ENCODE results near the gene INPP5A. TPM values are rescaled to one million over a fixed set of nuclear protein-coding genes. Genes with fewer than 3 reads are reported as not detected.

INPP5A gene
- total RNA-seq, 1 experiment from 2014 or later: 12.3 TPM

DNA sequence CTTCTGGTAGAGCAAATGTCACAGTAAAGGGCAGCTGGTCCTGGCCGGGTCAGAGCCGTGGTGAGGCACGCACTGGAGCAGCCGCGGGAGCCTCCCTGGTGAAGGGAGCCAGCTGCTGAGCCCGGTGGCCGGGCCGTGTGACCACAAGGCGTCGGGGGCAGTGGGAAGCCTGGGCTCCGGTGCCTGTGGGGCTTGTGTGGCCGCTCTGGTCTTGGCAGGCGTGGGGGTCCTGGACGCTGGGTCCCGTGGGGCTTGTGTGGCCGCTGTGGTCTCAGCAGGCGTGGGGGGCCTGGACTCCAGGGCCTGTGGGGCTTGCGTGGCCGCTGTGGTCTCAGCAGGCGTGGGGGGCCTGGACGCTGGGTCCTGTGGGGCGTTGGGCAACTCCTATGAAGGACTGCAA lies 191.2 kb downstream of the INPP5A start:
- RAD21 ChIA-PET (ENCODE audit: low non-redundant PET in 1 of 2, low total read pairs in 2 of 2, uncharacterized antibody in 2 of 2, unreplicated experiment in 2 of 2): no interaction called here
- no TSS peak for BruUV-seq (replicated peaks)

GRCh38 chr10:132729810-132730572 lies 192.4 kb downstream of the INPP5A start:
- POLR2A ChIA-PET: no interaction called here
- no peaks in the 10 kb centered on the region for H3K79me2 ChIP-seq (ENCODE audit: insufficient read depth, low read length)
- CTCF ChIA-PET: no interaction called here
- H3K4me2 ChIP-seq (ENCODE audit: low read length): no peak overlapping the region
- no peak overlapping the region for H3K27ac ChIP-seq (ENCODE audit: low read depth, low read length)
- BruUV-seq (replicated peaks): no TSS peak
- H3K4me3 ChIP-seq (replicated peaks in 1 of 2; ENCODE audit: low read depth in 1 of 2, low read length in 2 of 2): no peak overlapping the region
- H4K20me1 ChIP-seq (ENCODE audit: insufficient read depth): no peaks in the 10 kb centered on the region
- no peak overlapping the region for H2AFZ ChIP-seq (ENCODE audit: low read depth, low read length, poor library complexity, severe bottlenecking)
- RAD21 ChIA-PET (ENCODE audit: low non-redundant PET in 1 of 2, low total read pairs in 2 of 2, uncharacterized antibody in 2 of 2, unreplicated experiment in 2 of 2): no interaction called here
- no peaks in the 10 kb centered on the region for H3K4me1 ChIP-seq (ENCODE audit: control insufficient read depth in 1 of 2, insufficient read depth in 2 of 2, low read length in 2 of 2)
- H3K9me3 ChIP-seq (ENCODE audit: control insufficient read depth in 1 of 2, insufficient read depth in 1 of 2, low read depth in 1 of 2, low read length in 2 of 2): no peaks in the 10 kb centered on the region
- ATAC-seq (no peak), DNase-seq (ENCODE audit: low read depth, low spot score) (no peak)
- H3K9ac ChIP-seq (ENCODE audit: low read length): no peak overlapping the region
- TF ChIP-seq RAD21 (IDR thresholded peaks at IDR 0.05; ENCODE audit: low read depth) (no peak), ZFX (IDR thresholded peaks at IDR 0.05) (no peak)
- H3K27me3 ChIP-seq (ENCODE audit: insufficient read depth, low read length): no peaks in the 10 kb centered on the region
- H3K36me3 ChIP-seq (ENCODE audit: control insufficient read depth in 1 of 2, insufficient read depth in 2 of 2, low read length in 2 of 2): no peaks in the 10 kb centered on the region
- H3K9me2 ChIP-seq (ENCODE audit: insufficient read depth): no peaks in the 10 kb centered on the region
- intact Hi-C loops (cut with micrococcal nuclease): no loop called here

More for the DNA sequence above, 191.2 kb downstream of the INPP5A start:
- no peaks in the 10 kb centered on the region for H3K9me2 ChIP-seq (ENCODE audit: insufficient read depth)
- ChIA-PET CTCF (no interaction called here), POLR2A (no interaction called here)
- no peak overlapping the region for H3K4me3 ChIP-seq (replicated peaks in 1 of 2; ENCODE audit: low read depth in 1 of 2, low read length in 2 of 2)
- H2AFZ ChIP-seq (ENCODE audit: low read depth, low read length, poor library complexity, severe bottlenecking): no peak overlapping the region
- H3K9me3 ChIP-seq (ENCODE audit: control insufficient read depth in 1 of 2, insufficient read depth in 1 of 2, low read depth in 1 of 2, low read length in 2 of 2): no peaks in the 10 kb centered on the region
- intact Hi-C loops (cut with micrococcal nuclease): no loop called here
- H3K4me1 ChIP-seq (ENCODE audit: control insufficient read depth in 1 of 2, insufficient read depth in 2 of 2, low read length in 2 of 2): no peaks in the 10 kb centered on the region
- H3K4me2 ChIP-seq (ENCODE audit: low read length): no peak overlapping the region
- no peak for DNase-seq (ENCODE audit: low read depth, low spot score)
- no peak for ATAC-seq
- H3K27me3 ChIP-seq (ENCODE audit: insufficient read depth, low read length): no peaks in the 10 kb centered on the region
- H3K36me3 ChIP-seq (ENCODE audit: control insufficient read depth in 1 of 2, insufficient read depth in 2 of 2, low read length in 2 of 2): no peaks in the 10 kb centered on the region
- TF ChIP-seq SIN3A (IDR thresholded peaks at IDR 0.05; ENCODE audit: low read depth) (no peak), ZBTB33 (IDR thresholded peaks at IDR 0.05; ENCODE audit: extremely low read depth, insufficient replicate concordance, low read length) (no peak)
- H3K9ac ChIP-seq (ENCODE audit: low read length): no peak overlapping the region
- no peak overlapping the region for H3K27ac ChIP-seq (ENCODE audit: low read depth, low read length)
- no peaks in the 10 kb centered on the region for H3K79me2 ChIP-seq (ENCODE audit: insufficient read depth, low read length)
- no peaks in the 10 kb centered on the region for H4K20me1 ChIP-seq (ENCODE audit: insufficient read depth)
